Kidney (tissue), 14 donors: Measurements from ENCODE around the gene PLCB1. TPM values are rescaled to one million over a fixed set of nuclear protein-coding genes. Genes with fewer than 3 reads are reported as not detected.

ENCODE experiments used
- DNase-seq, 5 donors: peaks; one replicate each; pipeline ENCODE4 v3.0.0-alpha.2; 2013 to 2020
- FAIRE-seq: peaks from 2 replicates; lab custom pipeline; 2012; peaks lifted over from hg19 to GRCh38; lab: Jason Lieb, UNC
- H3K27ac ChIP-seq, 2 donors: one replicate each; pipeline ENCODE4 v1.7.0; 2013; ENCODE audit warnings: low read depth in 2 of 2, low read length in 2 of 2, inconsistent platforms in 1 of 2
- H3K27me3 ChIP-seq: one replicate; pipeline ENCODE4 v1.7.1; 2013; ENCODE audit warnings: low read length, inconsistent platforms; ENCODE audit not compliant: control insufficient read depth, insufficient read depth
- H3K36me3 ChIP-seq, 3 donors: one replicate each; pipeline versions ENCODE4 v1.7.0 to v1.7.1; 2013; ENCODE audit warnings: low read length in 3 of 3, control low read depth in 1 of 3, inconsistent platforms in 1 of 3; ENCODE audit not compliant: insufficient read depth in 3 of 3, control insufficient read depth in 2 of 3
- H3K4me1 ChIP-seq, 3 donors: one replicate each; pipeline versions ENCODE4 v1.7.0 to v1.7.1; 2013; ENCODE audit warnings: low read length in 3 of 3, inconsistent platforms in 1 of 3, low read depth in 1 of 3; ENCODE audit not compliant: control insufficient read depth in 2 of 3, insufficient read depth in 2 of 3
- H3K4me3 ChIP-seq, 3 donors: one replicate each; pipeline versions ENCODE4 v1.7.0 to v1.8.1; 2013; ENCODE audit warnings: low read length in 3 of 3, control low read depth in 1 of 3, inconsistent platforms in 1 of 3
- H3K9ac ChIP-seq, 3 donors: one replicate each; pipeline versions ENCODE4 v1.7.0 to v1.7.1; 2013; ENCODE audit warnings: low read length in 3 of 3, control low read depth in 1 of 3, inconsistent platforms in 1 of 3
- H3K9me3 ChIP-seq, 3 donors: one replicate each; pipeline versions ENCODE4 v1.7.0 to v1.7.1; 2013; ENCODE audit warnings: low read length in 3 of 3, control low read depth in 1 of 3, inconsistent platforms in 1 of 3; ENCODE audit not compliant: control insufficient read depth in 2 of 3, insufficient read depth in 1 of 3
- CTCF ChIP-seq: IDR thresholded peaks from 3 replicates; pipeline ENCODE4 v1.5.1; 2012; ENCODE audit warnings: mild to moderate bottlenecking, moderate library complexity, borderline replicate concordance; ENCODE audit not compliant: insufficient read depth; ENCODE audit errors: extremely low read depth
- intact Hi-C: fragments of 100-400 bp; cut with DNase I; formaldehyde crosslinking; loops from one replicate; pipeline ENCODE4 v1.11.1; 2022
- polyA plus RNA-seq: library from polyadenylated mRNA; stranded (reverse); fragments of 350-450 nt; fragmentation: Illumina TruSeq; extraction: RNeasy Lipid Tissue Mini Kit (QIAGEN cat#74804); gene quantifications from one replicate; pipeline ENCODE4 v1.2.3, GENCODE V29; 2014; ENCODE audit warnings: low read depth, low replicate concordance; ENCODE audit not compliant: insufficient read depth
- total RNA-seq: library from RNA; stranded (reverse); fragmentation: NEBNext Ultra II Directional; extraction: Animal tissue kit (Norgen Biotek cat#: 25700); gene quantifications from one replicate; pipeline ENCODE4 v1.2.1, GENCODE V29; 2021
- donor health status: control.
- donor health status: control.
- donor health status: control.
- donor health status: control.
- donor health status: control.
- donor health status: DM: yes; HTN: yes; CAD: no.
- donor health status: Normal renal cell carcinoma (clear cell type).

The PLCB1 gene
- total and polyA plus RNA-seq, 2 donors from 2014 or later = 9.4 to 107 TPM

DNA sequence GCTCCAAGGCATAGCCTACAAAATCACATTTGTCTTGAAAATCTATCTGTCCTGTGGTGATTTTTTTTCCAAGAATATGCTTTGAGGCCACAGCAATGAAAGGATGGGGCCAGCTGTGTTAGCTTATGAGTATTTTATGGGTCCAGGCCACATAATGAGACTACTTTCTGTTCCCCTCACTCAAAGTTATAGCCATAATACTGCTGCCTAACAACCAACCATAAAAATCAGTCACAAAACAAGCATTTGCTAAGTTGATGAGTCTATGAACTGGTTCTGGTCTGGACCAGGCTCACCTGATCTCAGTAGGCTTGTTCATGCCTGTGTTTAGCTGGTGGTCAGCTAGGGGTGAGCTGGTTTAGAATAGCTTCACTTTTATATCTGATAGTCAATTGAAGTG lies 744.3 kb downstream of the PLCB1 start:
- Histone ChIP-seq H3K9ac (no peak overlapping the region), H3K4me1 (peaks cover 0 to 2% (median 0%) of the 10 kb centered on the region in 3 donors), H3K36me3 (no peaks in the 10 kb centered on the region), H3K27me3 (no peaks in the 10 kb centered on the region), H3K4me3 (no peak overlapping the region), H3K9me3 (no peaks in the 10 kb centered on the region), H3K27ac (no peak overlapping the region)
- intact Hi-C loops = no loop called here
- no peak for FAIRE-seq
- DNase-seq = peak in 2 of 5 donors; percentile 20 to 69
- TF ChIP-seq CTCF = no peak

DNA sequence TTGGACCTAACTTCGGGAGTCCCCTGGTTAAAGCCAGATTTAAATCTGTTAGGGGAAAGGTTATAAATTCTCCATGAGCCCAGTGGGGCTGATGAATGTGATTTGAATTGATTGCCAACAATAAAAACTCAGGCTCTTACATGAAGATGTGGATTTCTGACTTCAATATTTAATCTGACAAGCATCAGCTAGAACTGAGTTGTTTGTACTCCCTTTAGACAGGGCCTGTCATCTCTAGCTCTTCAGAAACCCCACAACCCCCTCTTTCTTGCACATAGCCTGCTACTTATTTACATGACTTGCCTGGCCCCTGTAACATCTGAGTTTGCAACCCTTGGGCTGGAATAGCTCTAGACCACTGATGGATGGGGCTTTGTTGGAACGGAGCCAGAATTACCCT lies 745.2 kb downstream of the PLCB1 start:
- FAIRE-seq (no peak), DNase-seq (no peak)
- Histone ChIP-seq H3K4me1 (peaks cover 0 to 2% (median 0%) of the 10 kb centered on the region in 3 donors), H3K4me3 (no peak overlapping the region), H3K27ac (peak overlapping the region in 1 of 2 donors; percentile 38), H3K9ac (no peak overlapping the region), H3K36me3 (no peaks in the 10 kb centered on the region), H3K9me3 (no peaks in the 10 kb centered on the region), H3K27me3 (no peaks in the 10 kb centered on the region)
- no peak for TF ChIP-seq CTCF
- intact Hi-C loops = no loop called here

- H3K4me1 ChIP-seq = peaks cover 0 to 2% (median 0%) of the 10 kb centered on the region in 3 donors
- intact Hi-C loops = no loop called here
- H3K4me3 ChIP-seq = no peak overlapping the region
- no peaks in the 10 kb centered on the region for H3K36me3 ChIP-seq
- H3K9ac ChIP-seq = no peak overlapping the region
- no peaks in the 10 kb centered on the region for H3K9me3 ChIP-seq
- no peaks in the 10 kb centered on the region for H3K27me3 ChIP-seq
- no peak overlapping the region for H3K27ac ChIP-seq
- TF ChIP-seq CTCF = no peak
- FAIRE-seq (no peak), DNase-seq (no peak)
Measured at GRCh38 chr20:8879669-8880068, 747.6 kb downstream of the PLCB1 start.
